ENCODE results near the gene KRTAP10-9. TPM values are rescaled to one million over a fixed set of nuclear protein-coding genes. Genes with fewer than 3 reads are reported as not detected.
"Not testable (repeated sequence)": the region's sequence is repeated elsewhere in the genome, so short reads cannot be mapped to it uniquely, and the experiment has no call there.

Gene KRTAP10-9
- total RNA-seq, 1 experiment from 2014 or later, result not detected

GRCh38 chr21:44603911-44604310 is 23.0 kb upstream of the KRTAP10-9 start:
- no peaks in the 10 kb centered on the region for H3K9me3 ChIP-seq (ENCODE audit: low read depth, low read length, poor library complexity, severe bottlenecking)
- no peak for TF ChIP-seq CTCF (conservative IDR thresholded peaks at IDR 0.05; ENCODE audit: low read depth, low read length)
- no peak for TF ChIP-seq EZH2 (IDR thresholded peaks at IDR 0.05; ENCODE audit: borderline replicate concordance, low read depth, low read length, poor library complexity, severe bottlenecking)

GRCh38 chr21:44606495-44606894 is 20.4 kb upstream of the KRTAP10-9 start:
- Histone ChIP-seq H3K27me3 (replicated peaks; ENCODE audit: insufficient read depth, low read depth, low read length, poor library complexity) (no peaks in the 10 kb centered on the region), H3K9me3 (ENCODE audit: low read depth, low read length, poor library complexity, severe bottlenecking) (peaks cover 20% of the 10 kb centered on the region), H3K27ac (ENCODE audit: low read depth, low read length, poor library complexity, severe bottlenecking) (no peak overlapping the region), H3K36me3 (ENCODE audit: insufficient read depth, low read length, poor library complexity, severe bottlenecking) (no peaks in the 10 kb centered on the region), H3K4me3 (ENCODE audit: low read depth, low read length, poor library complexity, severe bottlenecking) (no peak overlapping the region), H3K4me1 (ENCODE audit: insufficient read depth, low read length, poor library complexity, severe bottlenecking) (no peaks in the 10 kb centered on the region)
- ChIA-PET CTCF (no interaction called here), POLR2A (ENCODE audit: low non-redundant PET) (no interaction called here)
- DNase-seq (ENCODE audit: low spot score), result no peak
- TF ChIP-seq EZH2 (IDR thresholded peaks at IDR 0.05; ENCODE audit: borderline replicate concordance, low read depth, low read length, poor library complexity, severe bottlenecking) (no peak), CTCF (conservative IDR thresholded peaks at IDR 0.05; ENCODE audit: low read depth, low read length) (no peak)
- intact Hi-C loops (cut with micrococcal nuclease; ENCODE audit: unreplicated experiment), result loop anchor here (10.0 kb wide), 1 partner anchor 62 kb away; the partner anchor contains the start of gene KRTAP10-1
- no TSS peak for BruUV-seq (replicated peaks)

More at GRCh38 chr21:44603911-44604310, 23.0 kb upstream of the KRTAP10-9 start:
- Histone ChIP-seq H3K36me3 (ENCODE audit: insufficient read depth, low read length, poor library complexity, severe bottlenecking) (no peaks in the 10 kb centered on the region), H3K4me1 (ENCODE audit: insufficient read depth, low read length, poor library complexity, severe bottlenecking) (no peaks in the 10 kb centered on the region), H3K27me3 (replicated peaks; ENCODE audit: insufficient read depth, low read depth, low read length, poor library complexity) (no peaks in the 10 kb centered on the region), H3K27ac (ENCODE audit: low read depth, low read length, poor library complexity, severe bottlenecking) (no peak overlapping the region), H3K4me3 (ENCODE audit: low read depth, low read length, poor library complexity, severe bottlenecking) (no peak overlapping the region)
- intact Hi-C loops (cut with micrococcal nuclease; ENCODE audit: unreplicated experiment), result loop anchor here (10.0 kb wide), 1 partner anchor 59 kb away; the partner anchor contains the start of gene KRTAP10-1
- BruUV-seq (replicated peaks), result no TSS peak
- DNase-seq (ENCODE audit: low spot score), result no peak
- ChIA-PET CTCF (no interaction called here), POLR2A (ENCODE audit: low non-redundant PET) (no interaction called here)

- H3K4me1 ChIP-seq (ENCODE audit: insufficient read depth, low read length, poor library complexity, severe bottlenecking), result no peaks in the 10 kb centered on the region
- no peak overlapping the region for H3K4me3 ChIP-seq (ENCODE audit: low read depth, low read length, poor library complexity, severe bottlenecking)
- H3K9me3 ChIP-seq (ENCODE audit: low read depth, low read length, poor library complexity, severe bottlenecking), result peaks cover 25% of the 10 kb centered on the region
- no peak overlapping the region for H3K27ac ChIP-seq (ENCODE audit: low read depth, low read length, poor library complexity, severe bottlenecking)
- no TSS peak for BruUV-seq (replicated peaks)
- no peaks in the 10 kb centered on the region for H3K27me3 ChIP-seq (replicated peaks; ENCODE audit: insufficient read depth, low read depth, low read length, poor library complexity)
- DNase-seq (ENCODE audit: low spot score), result no peak
- intact Hi-C loops (cut with micrococcal nuclease; ENCODE audit: unreplicated experiment), result loop anchor here (10.0 kb wide), 1 partner anchor 64 kb away; the partner anchor contains the start of gene KRTAP10-1
- H3K36me3 ChIP-seq (ENCODE audit: insufficient read depth, low read length, poor library complexity, severe bottlenecking), result no peaks in the 10 kb centered on the region
- POLR2A ChIA-PET (ENCODE audit: low non-redundant PET), result no interaction called here
- no peak for TF ChIP-seq EZH2 (IDR thresholded peaks at IDR 0.05; ENCODE audit: borderline replicate concordance, low read depth, low read length, poor library complexity, severe bottlenecking)
- no peak for TF ChIP-seq CTCF (conservative IDR thresholded peaks at IDR 0.05; ENCODE audit: low read depth, low read length)
- CTCF ChIA-PET, result no interaction called here
These were observed 17.7 kb upstream of the KRTAP10-9 start for GRCh38 chr21:44609193-44609592.

- BruUV-seq (replicated peaks); H3K27ac ChIP-seq (ENCODE audit: low read depth, low read length, poor library complexity, severe bottlenecking); H3K36me3 ChIP-seq (ENCODE audit: insufficient read depth, low read length, poor library complexity, severe bottlenecking); intact Hi-C loops (cut with micrococcal nuclease; ENCODE audit: unreplicated experiment); H3K27me3 ChIP-seq (replicated peaks; ENCODE audit: insufficient read depth, low read depth, low read length, poor library complexity); H3K4me3 ChIP-seq (ENCODE audit: low read depth, low read length, poor library complexity, severe bottlenecking); POLR2A ChIA-PET (ENCODE audit: low non-redundant PET); CTCF ChIA-PET; DNase-seq (ENCODE audit: low spot score); H3K4me1 ChIP-seq (ENCODE audit: insufficient read depth, low read length, poor library complexity, severe bottlenecking): not testable (repeated sequence)
- H3K9me3 ChIP-seq (ENCODE audit: low read depth, low read length, poor library complexity, severe bottlenecking), result peaks cover 25% of the 10 kb centered on the region
These were observed 16.6 kb upstream of the KRTAP10-9 start for GRCh38 chr21:44610157-44610843.
